SK-N-SH (cell line): ENCODE measurements around the gene PRKCA. TPM values are rescaled to one million over a fixed set of nuclear protein-coding genes. Genes with fewer than 3 reads are reported as not detected.

Source experiments
- CTCF ChIA-PET: fragments of 300-600, 350-600 bp; formaldehyde crosslinking; extraction: SDS; loops from one replicate; lab custom pipeline; 2021; lab: Yijun Ruan, JAX
- POLR2A ChIA-PET: fragments of 350-600 bp; sonication (Branson Sonifier 250); formaldehyde crosslinking; extraction: SDS; loops from one replicate; lab custom pipeline; 2020; ENCODE audit warnings: antibody characterized with exemption, inconsistent platforms; lab: Yijun Ruan, JAX
- DNase-seq: peaks from one replicate; pipeline ENCODE4 v3.0.0; 2012
- H2AFZ ChIP-seq: fragments of 200-600 bp; sonication (generic); 2 replicates; pipeline ENCODE4 v1.8.1; 2016; ENCODE audit warnings: antibody characterized with exemption, mild to moderate bottlenecking, low read depth
- H3F3A ChIP-seq: fragments of 200-600 bp; sonication (generic); replicated peaks from 2 replicates; pipeline ENCODE3; 2016; ENCODE audit warnings: antibody characterized with exemption, mild to moderate bottlenecking; ENCODE audit not compliant: insufficient read depth
- H3K27ac ChIP-seq, 2 experiments: fragments of 200-500 bp in 1 of 2; fragments of 200-600 bp in 1 of 2; sonication (Bioruptor generic) in 1 of 2; sonication (generic), shearing (Covaris generic) in 1 of 2; 2 replicates each; pipeline versions ENCODE4 v1.5.1 to v1.6.1; 2014 to 2016; ENCODE audit warnings: low read depth in 2 of 2, inconsistent platforms in 1 of 2, low read length in 1 of 2, mild to moderate bottlenecking in 1 of 2, mixed read lengths in 1 of 2
- H3K27me3 ChIP-seq: fragments of 200-600 bp; sonication (generic), shearing (Covaris generic); 2 replicates; pipeline ENCODE4 v1.6.1; 2016; ENCODE audit warnings: mixed run types; ENCODE audit not compliant: insufficient read depth
- H3K36me3 ChIP-seq, 2 experiments: fragments of 200-500 bp in 1 of 2; fragments of 200-600 bp in 1 of 2; sonication (Bioruptor generic) in 1 of 2; sonication (generic) in 1 of 2; replicated peaks in 1 of 2; 2 replicates each; pipeline versions ENCODE3 to v1.5.1; 2014 to 2016; ENCODE audit warnings: low read length in 1 of 2, mild to moderate bottlenecking in 1 of 2; ENCODE audit not compliant: insufficient read depth in 2 of 2, control insufficient read depth in 1 of 2
- H3K4me1 ChIP-seq, 2 experiments: fragments of 200-500 bp in 1 of 2; fragments of 200-600 bp in 1 of 2; sonication (Bioruptor generic) in 1 of 2; sonication (generic), shearing (Covaris generic) in 1 of 2; 2 replicates each; pipeline versions ENCODE4 v1.5.1 to v1.6.1; 2014 to 2016; ENCODE audit warnings: low read depth in 1 of 2, low read length in 1 of 2, mixed run types in 1 of 2; ENCODE audit not compliant: insufficient read depth in 2 of 2, control insufficient read depth in 1 of 2
- H3K4me2 ChIP-seq: fragments of 200-600 bp; sonication (generic), shearing (Covaris generic); 2 replicates; pipeline ENCODE4 v1.6.1; 2017; ENCODE audit warnings: mixed run types
- H3K4me3 ChIP-seq, 2 experiments: fragments of 200-500 bp in 1 of 2; fragments of 200-600 bp in 1 of 2; sonication (Bioruptor generic) in 1 of 2; sonication (generic), shearing (Covaris generic) in 1 of 2; 2 replicates each; pipeline versions ENCODE4 v1.5.1 to v1.8.1; 2014 to 2016; ENCODE audit warnings: low read depth in 2 of 2, inconsistent platforms in 1 of 2, low read length in 1 of 2, mild to moderate bottlenecking in 1 of 2, mixed read lengths in 1 of 2, moderate library complexity in 1 of 2
- H3K79me2 ChIP-seq: fragments of 200-600 bp; sonication (generic); 2 replicates; pipeline ENCODE4 v1.8.1; 2017; ENCODE audit warnings: mild to moderate bottlenecking; ENCODE audit not compliant: insufficient read depth
- H3K9ac ChIP-seq: fragments of 200-600 bp; sonication (generic); 2 replicates; pipeline ENCODE4 v1.6.1; 2017; ENCODE audit warnings: mixed run types
- H3K9me2 ChIP-seq: fragments of 200-600 bp; sonication (generic); 2 replicates; pipeline ENCODE4 v1.6.1; 2017; ENCODE audit warnings: mixed run types
- H3K9me3 ChIP-seq: fragments of 200-600 bp; sonication (generic); 2 replicates; pipeline ENCODE4 v1.6.1; 2017; ENCODE audit warnings: mixed run types, mild to moderate bottlenecking, moderate library complexity
- H4K20me1 ChIP-seq: fragments of 200-600 bp; sonication (generic); 2 replicates; pipeline ENCODE4 v1.6.1; 2017; ENCODE audit warnings: mild to moderate bottlenecking, mixed run types; ENCODE audit not compliant: insufficient read depth
- ELF1 ChIP-seq: IDR thresholded peaks from 2 replicates; pipeline ENCODE4 v1.4.0; 2012
- EZH2phosphoT487 ChIP-seq: fragments of 200-600 bp; sonication (generic); IDR thresholded peaks from 2 replicates; pipeline ENCODE4 v1.6.1; 2017; ENCODE audit warnings: low read depth, mixed run types, mild to moderate bottlenecking, antibody characterized with exemption, moderate library complexity, borderline replicate concordance
- FOXM1 ChIP-seq: IDR thresholded peaks from 2 replicates; pipeline ENCODE4 v1.4.0; 2012; ENCODE audit warnings: low read depth, mild to moderate bottlenecking
- GATA2 ChIP-seq: sonication (generic); formaldehyde crosslinking; IDR thresholded peaks from 2 replicates; pipeline ENCODE4 v1.5.0; 2020; ENCODE audit warnings: mild to moderate bottlenecking, missing genetic modification reagents
- MXI1 ChIP-seq: IDR thresholded peaks from 2 replicates; pipeline ENCODE4 v1.6.1; 2012; ENCODE audit warnings: mild to moderate bottlenecking, low read depth, low read length, improper control_type of control experiment
- NFIC ChIP-seq: IDR thresholded peaks from 2 replicates; pipeline ENCODE4 v1.4.0; 2012; ENCODE audit warnings: borderline replicate concordance
- NRF1 ChIP-seq: IDR thresholded peaks from 2 replicates; pipeline ENCODE4 v1.6.1; 2012; ENCODE audit warnings: low read depth, mild to moderate bottlenecking, low read length
- POLR2AphosphoS5 ChIP-seq: IDR thresholded peaks from 2 replicates; pipeline ENCODE4 v1.6.1; 2012; ENCODE audit warnings: low read depth, low read length
- RAD21 ChIP-seq: IDR thresholded peaks from 2 replicates; pipeline ENCODE4 v1.6.1; 2012; ENCODE audit warnings: mild to moderate bottlenecking, low read length
- RCOR1 ChIP-seq: fragments of 150-350 bp; IDR thresholded peaks from 2 replicates; pipeline ENCODE4 v1.6.1; 2017; ENCODE audit warnings: antibody characterized with exemption, low read length
- REST ChIP-seq: IDR thresholded peaks from 2 replicates; pipeline ENCODE4 v1.6.1; 2012; ENCODE audit warnings: mild to moderate bottlenecking, low read depth, low read length, moderate library complexity
- RXRA ChIP-seq: IDR thresholded peaks from 2 replicates; pipeline ENCODE4 v1.4.0; 2012; ENCODE audit warnings: low read depth, mild to moderate bottlenecking, borderline replicate concordance
- TAF1 ChIP-seq: IDR thresholded peaks from 2 replicates; pipeline ENCODE4 v1.6.1; 2012; ENCODE audit warnings: low read depth, mild to moderate bottlenecking, low read length, moderate library complexity, borderline replicate concordance
- WGBS: methylation state at CpG from one replicate; pipeline ENCODE4 v1.1.6; 2017; ENCODE audit warnings: low lambda C conversion rate; 5-methylcytosine and 5-hydroxymethylcytosine counted together
- polyA plus RNA-seq, 3 experiments: library from polyadenylated mRNA; depleted of rRNA; stranded (reverse); fragments of >200 nt; gene quantifications; 2 replicates each; pipeline ENCODE4 v1.2.3, GENCODE V29; 2012
- TF ChIP-seq, protein P1 (sequence below): IDR thresholded peaks from 2 replicates; pipeline ENCODE4; 2012
- TF ChIP-seq, protein P2 (sequence below): IDR thresholded peaks from 2 replicates; pipeline ENCODE4 v1.4.0; 2012; ENCODE audit warnings: low read depth
- TF ChIP-seq, protein P3 (sequence below): IDR thresholded peaks from 2 replicates; pipeline ENCODE4 v1.4.0; 2012; ENCODE audit warnings: low read depth, borderline replicate concordance
- TF ChIP-seq, protein P4 (sequence below): fragments of 200-600 bp; sonication (generic); IDR thresholded peaks from 2 replicates; pipeline ENCODE4 v1.6.1; 2017; ENCODE audit warnings: antibody characterized with exemption, mild to moderate bottlenecking, moderate library complexity

PRKCA gene
- polyA plus RNA-seq, 1 of the 3 experiments (the other 2 are of a cell fraction), result 108 TPM

- Histone ChIP-seq H3K9me3 (no peaks in the 10 kb centered on the region), H3K4me1 (peaks cover 0 to 21% of the 10 kb centered on the region in 2 experiments; a peak in 1 of 4 replicates)
- WGBS, result 96% methylated on average over 17 of the region's 17 CpGs
- TF ChIP-seq NRF1 (no peak), FOXM1 (no peak), NFIC (no peak), ELF1 (no peak), POLR2AphosphoS5 (no peak), REST (no peak), EZH2phosphoT487 (no peak), GATA2 (no peak), MXI1 (no peak), RXRA (no peak), RAD21 (no peak), TAF1 (no peak), RCOR1 (no peak)
- TF ChIP-seq, protein P1, sequence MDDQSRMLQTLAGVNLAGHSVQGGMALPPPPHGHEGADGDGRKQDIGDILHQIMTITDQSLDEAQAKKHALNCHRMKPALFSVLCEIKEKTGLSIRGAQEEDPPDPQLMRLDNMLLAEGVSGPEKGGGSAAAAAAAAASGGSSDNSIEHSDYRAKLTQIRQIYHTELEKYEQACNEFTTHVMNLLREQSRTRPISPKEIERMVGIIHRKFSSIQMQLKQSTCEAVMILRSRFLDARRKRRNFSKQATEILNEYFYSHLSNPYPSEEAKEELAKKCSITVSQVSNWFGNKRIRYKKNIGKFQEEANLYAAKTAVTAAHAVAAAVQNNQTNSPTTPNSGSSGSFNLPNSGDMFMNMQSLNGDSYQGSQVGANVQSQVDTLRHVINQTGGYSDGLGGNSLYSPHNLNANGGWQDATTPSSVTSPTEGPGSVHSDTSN, result no peak
- TF ChIP-seq, protein P2, sequence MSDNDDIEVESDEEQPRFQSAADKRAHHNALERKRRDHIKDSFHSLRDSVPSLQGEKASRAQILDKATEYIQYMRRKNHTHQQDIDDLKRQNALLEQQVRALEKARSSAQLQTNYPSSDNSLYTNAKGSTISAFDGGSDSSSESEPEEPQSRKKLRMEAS, result no peak
- TF ChIP-seq, protein P3, sequence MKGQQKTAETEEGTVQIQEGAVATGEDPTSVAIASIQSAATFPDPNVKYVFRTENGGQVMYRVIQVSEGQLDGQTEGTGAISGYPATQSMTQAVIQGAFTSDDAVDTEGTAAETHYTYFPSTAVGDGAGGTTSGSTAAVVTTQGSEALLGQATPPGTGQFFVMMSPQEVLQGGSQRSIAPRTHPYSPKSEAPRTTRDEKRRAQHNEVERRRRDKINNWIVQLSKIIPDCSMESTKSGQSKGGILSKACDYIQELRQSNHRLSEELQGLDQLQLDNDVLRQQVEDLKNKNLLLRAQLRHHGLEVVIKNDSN, result no peak
- TF ChIP-seq, protein P4, sequence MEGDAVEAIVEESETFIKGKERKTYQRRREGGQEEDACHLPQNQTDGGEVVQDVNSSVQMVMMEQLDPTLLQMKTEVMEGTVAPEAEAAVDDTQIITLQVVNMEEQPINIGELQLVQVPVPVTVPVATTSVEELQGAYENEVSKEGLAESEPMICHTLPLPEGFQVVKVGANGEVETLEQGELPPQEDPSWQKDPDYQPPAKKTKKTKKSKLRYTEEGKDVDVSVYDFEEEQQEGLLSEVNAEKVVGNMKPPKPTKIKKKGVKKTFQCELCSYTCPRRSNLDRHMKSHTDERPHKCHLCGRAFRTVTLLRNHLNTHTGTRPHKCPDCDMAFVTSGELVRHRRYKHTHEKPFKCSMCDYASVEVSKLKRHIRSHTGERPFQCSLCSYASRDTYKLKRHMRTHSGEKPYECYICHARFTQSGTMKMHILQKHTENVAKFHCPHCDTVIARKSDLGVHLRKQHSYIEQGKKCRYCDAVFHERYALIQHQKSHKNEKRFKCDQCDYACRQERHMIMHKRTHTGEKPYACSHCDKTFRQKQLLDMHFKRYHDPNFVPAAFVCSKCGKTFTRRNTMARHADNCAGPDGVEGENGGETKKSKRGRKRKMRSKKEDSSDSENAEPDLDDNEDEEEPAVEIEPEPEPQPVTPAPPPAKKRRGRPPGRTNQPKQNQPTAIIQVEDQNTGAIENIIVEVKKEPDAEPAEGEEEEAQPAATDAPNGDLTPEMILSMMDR, result no peak
- TF ChIP-seq, all 33 proteins: peak for 0
- no peak overlapping the region for H3K4me2 ChIP-seq
- no peak overlapping the region for H2AFZ ChIP-seq
- peaks cover 61% of the 10 kb centered on the region in 2 experiments for H3K36me3 ChIP-seq
- H3K27ac ChIP-seq, result no peak overlapping the region
- no peaks in the 10 kb centered on the region for H3K9me2 ChIP-seq
- H3K27me3 ChIP-seq, result no peaks in the 10 kb centered on the region
- no peak overlapping the region for H3K4me3 ChIP-seq
- DNase-seq, result no peak
- H4K20me1 ChIP-seq, result 0 out of 2 replicates have a peak, but pooled peaks cover 5% of the 10 kb centered on the region
- POLR2A ChIA-PET, result no interaction called here
- H3K79me2 ChIP-seq, result no peaks in the 10 kb centered on the region
- no peaks in the 10 kb centered on the region for H3F3A ChIP-seq
- CTCF ChIA-PET, result interaction anchor here (0.7 to 1.8 kb wide), 8 partner anchors 8 to 550 kb away, joined by 3 to 7 read pairs (median 4); no protein-coding TSS in a partner anchor
- H3K9ac ChIP-seq, result no peak overlapping the region
These were observed 481.4 kb downstream of the PRKCA start for GRCh38 chr17:66783656-66784381.
